Right lobe of liver (tissue), 6 donors: Measurements from ENCODE around the gene UCHL3. TPM values are rescaled to one million over a fixed set of nuclear protein-coding genes. Genes with fewer than 3 reads are reported as not detected.

Experiments
- ATAC-seq, 4 donors: fragments of 200-7000 bp; cut with Tn5 transposase; one replicate each; pipeline ENCODE4 v1.9.1; 2020; ENCODE audit warnings: mild to moderate bottlenecking in 4 of 4, moderate library complexity in 4 of 4
- DNase-seq, 3 donors: peaks; one replicate each; pipeline ENCODE4 v3.0.0-alpha.2; 2020
- H3K27ac ChIP-seq, 3 donors: fragments of 200-600 bp; one replicate each; pipeline ENCODE4 v1.8.0; 2022
- H3K27me3 ChIP-seq, 2 donors: fragments of 200-600 bp; one replicate each; pipeline ENCODE4 v1.8.0; 2022
- H3K36me3 ChIP-seq, 4 donors: fragments of 200-600 bp; sonication (generic) in 1 of 4; one replicate each; pipeline versions ENCODE4 v1.5.1 to v1.8.0; 2017 to 2022; ENCODE audit warnings: control low read depth in 1 of 4
- H3K4me1 ChIP-seq, 4 donors: fragments of 200-600 bp; sonication (generic) in 1 of 4; one replicate each; pipeline versions ENCODE4 v1.5.1 to v1.8.0; 2017 to 2022; ENCODE audit warnings: control low read depth in 1 of 4
- H3K4me3 ChIP-seq, 3 donors: fragments of 200-600 bp; one replicate each; pipeline ENCODE4 v1.8.0; 2022
- H3K9me3 ChIP-seq, 4 donors: fragments of 200-600 bp; sonication (generic) in 1 of 4; one replicate each; pipeline versions ENCODE4 v1.5.1 to v1.8.0; 2017 to 2022; ENCODE audit warnings: control low read depth in 1 of 4
- POLR2A ChIP-seq: fragments of 450-650 bp; IDR thresholded peaks from one replicate; pipeline ENCODE4 v1.6.1; 2017; ENCODE audit warnings: antibody characterized with exemption, mild to moderate bottlenecking
- WGBS: methylation state at CpG from one replicate; pipeline ENCODE4 v1.1.6; 2018; ENCODE audit warnings: low coverage, low lambda C conversion rate; ENCODE audit not compliant: insufficient coverage; ENCODE audit errors: missing lambda C conversion rate; 5-methylcytosine and 5-hydroxymethylcytosine counted together
- intact Hi-C, 2 donors: fragments of 100-400 bp; cut with DNase I; formaldehyde crosslinking; loops; one replicate each; pipeline versions ENCODE4 v1.11.2 to v1.14.1; 2022
- total RNA-seq, 6 experiments: library from RNA; depleted of rRNA in 2 of 6; stranded (reverse); fragments of >200 nt in 2 of 6; fragmentation: NEBNext Ultra II Directional in 3 of 6; extraction: Animal tissue kit (Norgen Biotek cat#: 25700) in 3 of 6; gene quantifications; one replicate each; pipeline versions ENCODE4 v1.1.0 to v1.2.4, GENCODE V29; 2016 to 2023
- TF ChIP-seq, protein P1 (sequence below), 4 donors: fragments of 200-600 bp in 3 of 4; fragments of 450-650 bp in 1 of 4; IDR thresholded peaks; one replicate each; pipeline versions ENCODE4 v1.5.1 to v1.8.0; 2016 to 2022; ENCODE audit warnings: antibody characterized with exemption in 4 of 4, mild to moderate bottlenecking in 2 of 4
- donor health status: DM: no; HTN: yes; CAD: no.
- donor health status: DM: no; HTN: no; CAD: no.
- donor health status: DM: no; HTN: no; CAD: no.
- donor health status: DM: no; HTN: yes; CAD: no.
- donor health status: DM: no; HTN: yes; CAD: no.

UCHL3 gene
- total RNA-seq, 6 experiments from 2014 or later = 14.8 to 33.9 (median 21.9) TPM

DNA sequence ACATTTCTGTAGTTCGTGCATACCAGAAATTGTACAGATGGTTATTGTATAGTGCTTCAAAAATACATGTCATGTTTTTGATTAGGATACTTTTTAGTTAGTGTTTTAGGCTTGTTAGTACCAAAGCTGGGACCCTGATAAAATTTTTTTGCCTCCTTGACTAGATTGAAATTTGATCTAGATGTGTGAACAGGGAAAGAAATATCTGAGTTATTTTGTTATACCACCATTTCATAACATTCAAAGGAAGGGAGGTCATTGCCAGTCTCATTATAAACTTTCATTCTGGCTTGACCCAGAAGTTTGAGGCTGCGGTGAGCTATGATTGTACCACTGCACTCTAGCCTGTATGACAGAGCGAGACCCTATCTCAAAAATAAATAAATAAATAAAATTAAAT lies 95.5 kb downstream of the UCHL3 start:
- ATAC-seq = no peak
- intact Hi-C loops = no loop called here
- Histone ChIP-seq H3K36me3 (no peaks in the 10 kb centered on the region), H3K4me3 (no peak overlapping the region), H3K27ac (no peak overlapping the region), H3K4me1 (no peaks in the 10 kb centered on the region), H3K27me3 (no peaks in the 10 kb centered on the region), H3K9me3 (no peaks in the 10 kb centered on the region)
- WGBS = 90% methylated on average over 3 of the region's 3 CpGs
- TF ChIP-seq POLR2A = no peak
- TF ChIP-seq, protein P1, sequence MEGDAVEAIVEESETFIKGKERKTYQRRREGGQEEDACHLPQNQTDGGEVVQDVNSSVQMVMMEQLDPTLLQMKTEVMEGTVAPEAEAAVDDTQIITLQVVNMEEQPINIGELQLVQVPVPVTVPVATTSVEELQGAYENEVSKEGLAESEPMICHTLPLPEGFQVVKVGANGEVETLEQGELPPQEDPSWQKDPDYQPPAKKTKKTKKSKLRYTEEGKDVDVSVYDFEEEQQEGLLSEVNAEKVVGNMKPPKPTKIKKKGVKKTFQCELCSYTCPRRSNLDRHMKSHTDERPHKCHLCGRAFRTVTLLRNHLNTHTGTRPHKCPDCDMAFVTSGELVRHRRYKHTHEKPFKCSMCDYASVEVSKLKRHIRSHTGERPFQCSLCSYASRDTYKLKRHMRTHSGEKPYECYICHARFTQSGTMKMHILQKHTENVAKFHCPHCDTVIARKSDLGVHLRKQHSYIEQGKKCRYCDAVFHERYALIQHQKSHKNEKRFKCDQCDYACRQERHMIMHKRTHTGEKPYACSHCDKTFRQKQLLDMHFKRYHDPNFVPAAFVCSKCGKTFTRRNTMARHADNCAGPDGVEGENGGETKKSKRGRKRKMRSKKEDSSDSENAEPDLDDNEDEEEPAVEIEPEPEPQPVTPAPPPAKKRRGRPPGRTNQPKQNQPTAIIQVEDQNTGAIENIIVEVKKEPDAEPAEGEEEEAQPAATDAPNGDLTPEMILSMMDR (IDR thresholded peaks at IDR 0.05) = no peak
- DNase-seq = no peak

DNA sequence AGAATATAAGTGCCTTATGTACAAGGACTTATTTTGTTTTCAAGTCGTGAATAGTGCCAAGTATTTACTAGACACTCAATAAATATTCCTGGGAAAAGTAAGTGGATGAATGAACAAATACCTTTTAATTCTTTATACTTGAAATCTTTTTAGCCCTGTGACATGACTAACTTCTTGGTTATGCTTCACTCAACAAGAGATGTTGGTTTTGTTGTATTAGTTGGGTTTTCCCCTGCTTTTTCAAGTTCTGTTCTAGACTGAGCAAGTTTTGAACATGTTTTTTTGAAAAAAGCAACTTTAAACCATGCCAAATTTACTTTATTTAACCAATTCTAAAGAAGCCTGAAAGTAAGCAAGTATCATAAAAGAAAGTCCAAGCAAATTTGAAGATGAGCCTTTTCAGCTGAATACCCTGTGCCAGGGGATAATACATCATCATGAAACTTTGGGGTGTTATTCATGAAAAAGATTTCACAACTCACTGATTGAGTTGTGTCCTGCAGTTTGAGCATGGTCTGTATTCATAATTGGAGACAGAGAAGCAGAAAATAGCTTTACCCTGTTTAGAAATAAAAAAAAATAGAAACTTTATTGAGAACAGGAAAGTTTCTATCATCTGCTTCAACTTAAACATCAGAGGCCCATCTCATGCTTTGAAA lies 97.7 kb downstream of the UCHL3 start:
- no peak for ATAC-seq
- intact Hi-C loops = no loop called here
- Histone ChIP-seq H3K27ac (no peak overlapping the region), H3K4me3 (no peak overlapping the region), H3K9me3 (no peaks in the 10 kb centered on the region), H3K27me3 (no peaks in the 10 kb centered on the region), H3K36me3 (no peaks in the 10 kb centered on the region), H3K4me1 (no peaks in the 10 kb centered on the region)
- no peak for DNase-seq
- TF ChIP-seq, protein P1 (IDR thresholded peaks at IDR 0.05) = no peak
- no peak for TF ChIP-seq POLR2A
- WGBS = 96% methylated on average over 1 of the region's 1 CpG

DNA sequence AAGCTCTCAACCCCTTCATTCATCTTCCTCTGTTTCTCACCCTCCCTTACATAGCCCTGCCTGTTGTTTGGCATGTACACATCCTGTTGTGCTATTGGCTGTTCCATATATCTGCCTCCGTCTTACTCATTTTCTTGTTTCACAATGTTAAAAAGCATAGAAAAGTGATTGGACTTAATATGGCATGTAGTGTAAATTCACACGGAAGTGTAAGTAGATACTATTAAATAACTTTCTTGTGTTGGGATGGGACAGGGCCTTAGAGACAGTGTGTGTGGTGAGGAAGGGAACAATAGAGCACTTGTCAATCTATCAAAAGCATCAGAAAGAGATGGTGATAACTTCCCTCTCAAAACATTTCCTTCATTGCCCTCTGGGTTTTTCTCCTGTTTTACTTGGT lies 98.9 kb downstream of the UCHL3 start:
- intact Hi-C loops = no loop called here
- H3K9me3 ChIP-seq = no peaks in the 10 kb centered on the region
- H3K4me3 ChIP-seq = no peak overlapping the region
- no peaks in the 10 kb centered on the region for H3K4me1 ChIP-seq
- ATAC-seq = no peak
- DNase-seq = no peak
- H3K36me3 ChIP-seq = no peaks in the 10 kb centered on the region
- TF ChIP-seq, protein P1 (IDR thresholded peaks at IDR 0.05) = no peak
- no peak for TF ChIP-seq POLR2A
- H3K27ac ChIP-seq = no peak overlapping the region
- 93% methylated on average over 2 of the region's 2 CpGs for WGBS
- no peaks in the 10 kb centered on the region for H3K27me3 ChIP-seq

DNA sequence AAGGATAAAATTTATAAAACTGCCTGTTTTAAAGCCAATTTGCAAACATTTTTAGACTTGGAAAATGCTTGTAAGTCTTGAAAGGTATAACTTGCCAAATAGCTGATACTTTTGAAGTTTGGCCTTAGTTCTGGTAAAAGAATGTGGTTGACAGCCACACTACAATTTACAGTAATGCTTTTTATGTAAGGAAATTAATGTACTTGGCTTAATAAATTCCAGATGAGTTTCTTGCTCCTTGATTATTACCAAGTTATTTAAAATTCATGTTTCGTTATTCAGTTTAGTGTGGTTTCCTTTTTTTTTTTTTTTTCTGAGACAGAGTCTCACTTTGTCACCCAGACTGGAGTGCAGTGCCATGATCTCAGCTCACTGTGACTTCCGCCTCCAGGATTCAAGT lies 101.4 kb downstream of the UCHL3 start:
- no peak for TF ChIP-seq POLR2A
- TF ChIP-seq, protein P1 (IDR thresholded peaks at IDR 0.05) = no peak
- H3K4me3 ChIP-seq = no peak overlapping the region
- intact Hi-C loops = no loop called here
- no peaks in the 10 kb centered on the region for H3K9me3 ChIP-seq
- WGBS = 95% methylated on average over 2 of the region's 2 CpGs
- DNase-seq = no peak
- no peaks in the 10 kb centered on the region for H3K4me1 ChIP-seq
- H3K27ac ChIP-seq = no peak overlapping the region
- no peaks in the 10 kb centered on the region for H3K36me3 ChIP-seq
- no peak for ATAC-seq
- no peaks in the 10 kb centered on the region for H3K27me3 ChIP-seq
